ENCODE results near the gene RFX4.
A peak's percentile ranks its signal among the peaks of the same experiment; 100 is the strongest.
"Not testable (repeated sequence)": the region's sequence is repeated elsewhere in the genome, so short reads cannot be mapped to it uniquely, and the experiment has no call there.

Gene RFX4

DNA sequence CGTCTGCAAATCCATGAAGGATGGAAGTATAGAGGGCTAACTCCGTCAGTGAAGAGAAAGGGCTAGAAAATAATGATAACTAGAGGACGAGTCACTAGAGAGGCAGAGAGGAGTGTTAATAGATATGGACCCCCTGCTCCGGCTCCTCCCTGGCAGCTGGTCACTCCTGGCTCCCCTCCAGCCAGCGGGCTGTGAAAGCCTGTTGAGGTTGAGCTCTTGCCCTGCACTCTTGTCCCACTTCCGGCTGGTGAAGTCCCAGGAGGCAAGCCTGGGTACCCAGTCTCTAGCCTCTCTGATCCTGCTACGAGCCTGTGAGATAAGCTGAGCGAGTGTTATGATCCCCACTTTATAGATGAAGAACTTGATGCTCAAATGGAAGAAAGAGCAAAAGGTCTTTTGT, 90.3 kb downstream of the RFX4 start:
- DNase-seq: peak in 3 of 42 donors; percentile 24 to 48 (median 29)
- intact Hi-C loops (cut with DNase I): no loop called here

DNA sequence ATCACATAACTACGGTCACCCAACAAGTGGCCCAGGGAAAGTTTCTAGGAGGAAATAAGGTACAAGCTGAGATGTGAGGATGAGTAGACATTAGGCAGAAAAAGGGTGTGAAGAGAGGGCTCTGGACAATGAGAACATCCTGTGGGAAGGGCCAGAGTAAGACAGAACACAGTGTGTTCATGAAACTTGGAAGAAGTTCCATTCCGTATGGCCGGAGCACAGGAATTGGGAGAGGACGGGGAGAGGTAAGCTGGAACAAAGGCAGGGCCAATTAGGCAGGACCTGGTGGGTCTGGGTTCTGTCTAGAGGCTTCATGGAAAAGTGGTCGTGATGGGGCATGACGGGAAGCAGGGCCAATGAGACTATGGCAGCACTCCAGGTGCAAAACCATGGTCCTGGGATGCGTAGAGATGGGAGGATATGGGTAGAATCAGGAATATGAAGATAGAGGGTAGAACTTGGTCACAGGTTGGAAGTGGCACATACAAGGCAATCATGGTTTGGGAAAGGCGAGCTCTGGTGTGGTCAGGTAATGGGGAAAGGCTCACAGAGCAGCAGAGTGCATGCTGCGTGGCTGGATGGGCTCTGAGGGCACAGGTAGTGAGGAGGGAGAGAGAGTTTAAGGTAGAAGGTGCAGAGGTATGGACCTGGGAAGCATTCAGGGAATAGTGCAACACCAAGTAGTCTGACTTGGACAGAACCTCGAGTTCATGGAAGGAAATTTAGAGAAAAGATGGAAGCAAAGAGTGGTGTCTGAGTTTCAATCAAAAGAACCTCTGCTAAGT, 93.0 kb downstream of the RFX4 start:
- intact Hi-C loops (cut with DNase I): no loop called here
- DNase-seq: peak in 3 of 42 donors; percentile 0 to 26 (median 11)

DNA sequence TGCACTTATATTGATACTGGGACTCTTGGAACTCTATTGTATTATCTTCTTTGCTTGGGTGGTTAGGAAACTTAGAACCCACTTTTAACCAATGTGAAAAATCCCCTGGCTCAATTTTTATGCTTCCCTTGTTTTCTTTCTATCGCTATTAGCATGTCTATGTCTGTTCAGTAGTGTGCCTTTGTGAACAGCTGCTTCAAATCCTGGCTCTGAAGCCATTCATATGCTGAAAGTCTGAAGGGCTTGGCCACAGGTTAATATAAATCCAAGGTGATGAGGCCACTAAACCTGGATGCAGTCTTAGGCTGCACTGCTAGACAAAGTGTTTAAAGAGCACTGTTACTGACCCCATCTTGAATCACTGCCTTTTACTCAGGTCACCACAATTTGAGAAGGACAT, 96.8 kb downstream of the RFX4 start:
- intact Hi-C loops (cut with DNase I): no loop called here
- no peak for DNase-seq

DNA sequence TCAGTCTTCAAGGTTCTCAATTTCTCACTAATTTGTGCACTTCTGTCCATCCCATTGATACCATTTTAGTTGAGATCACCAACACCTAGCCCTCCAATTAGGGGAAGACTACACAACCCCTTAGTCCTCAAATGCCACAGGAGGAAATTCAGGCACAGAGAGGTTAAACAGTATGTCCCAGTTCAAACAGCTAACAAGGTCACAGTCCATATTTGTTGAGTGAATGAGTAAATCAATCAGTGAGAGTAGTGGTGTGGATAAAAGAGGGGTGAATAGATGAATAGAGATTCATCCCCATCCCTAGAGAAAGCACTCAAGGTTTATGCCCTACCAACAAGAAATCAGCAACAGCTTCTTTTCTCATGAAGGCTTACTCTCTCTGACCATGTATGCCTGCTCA, 97.5 kb downstream of the RFX4 start:
- no peak for DNase-seq
- intact Hi-C loops (cut with DNase I): no loop called here

DNA sequence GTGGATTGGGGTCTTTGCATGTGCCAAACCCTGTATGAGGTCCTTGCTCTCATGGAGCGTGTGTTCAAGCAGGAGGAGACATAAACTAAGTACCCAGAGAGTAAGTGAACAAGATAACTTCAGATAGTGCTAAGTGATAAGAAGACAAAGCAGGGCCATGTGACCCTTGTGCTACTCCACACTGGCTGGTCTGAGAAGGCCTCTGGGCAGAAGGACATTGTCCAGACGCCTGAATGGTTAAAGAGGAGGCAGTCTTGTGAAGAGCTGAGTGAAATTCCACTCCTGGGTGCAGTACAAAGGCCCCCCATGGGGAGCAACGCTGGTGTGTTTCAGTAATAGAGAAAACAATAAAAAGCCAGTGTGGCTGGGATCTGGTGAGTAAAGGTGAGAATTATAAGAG, 98.4 kb downstream of the RFX4 start:
- intact Hi-C loops (cut with DNase I): no loop called here
- DNase-seq: no peak

DNA sequence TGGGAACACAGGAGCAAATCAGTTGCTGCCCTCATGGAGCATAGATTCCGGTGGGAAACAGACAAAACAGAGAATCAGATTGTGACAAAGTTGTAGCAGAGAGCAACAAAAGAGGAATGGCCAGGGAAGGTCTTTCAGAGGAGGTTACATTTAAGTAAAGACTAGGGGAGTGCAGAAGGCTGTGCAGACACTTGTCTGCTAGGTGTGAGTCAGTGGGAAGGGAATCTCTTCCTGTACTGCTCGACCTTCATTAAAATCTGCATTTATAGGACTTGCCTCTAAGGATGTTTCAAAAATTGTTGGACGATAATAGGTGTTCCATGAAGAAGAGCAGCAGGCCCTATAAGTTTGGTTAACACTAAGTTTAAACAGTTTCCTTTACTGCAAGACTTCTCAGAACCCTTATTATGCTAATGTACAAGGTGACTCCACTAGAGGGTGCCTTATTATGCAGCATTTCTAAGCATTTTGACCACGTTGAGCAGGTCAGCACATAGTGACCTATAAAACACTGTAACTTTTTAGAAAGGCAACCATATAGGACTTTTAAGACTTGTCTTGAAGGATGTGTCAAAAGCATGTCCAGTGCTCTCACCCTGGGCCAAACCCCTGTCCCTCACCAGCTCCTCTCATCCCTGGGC, 99.9 kb downstream of the RFX4 start:
- DNase-seq: peak in 1 of 42 donors; percentile 0
- intact Hi-C loops (cut with DNase I): no loop called here

DNA sequence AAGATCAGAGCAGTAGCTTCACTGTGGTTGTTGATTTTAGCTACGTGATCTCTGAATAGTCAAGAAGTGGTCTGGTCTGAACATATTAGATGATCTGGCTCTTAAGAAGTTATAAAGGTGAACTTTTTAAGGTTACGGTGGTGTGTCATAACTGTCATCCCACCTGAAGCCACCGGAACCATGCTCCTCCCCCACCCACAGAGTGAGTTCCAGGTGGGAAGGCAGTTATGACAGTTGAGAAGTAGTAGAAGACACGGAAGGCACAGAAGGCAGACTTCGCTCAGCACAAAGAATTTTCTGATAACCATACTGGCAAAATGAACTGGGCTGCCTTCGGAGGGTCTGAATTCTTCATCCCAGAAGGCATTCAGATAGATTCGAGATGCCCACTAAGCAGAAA, 101.7 kb downstream of the RFX4 start:
- peak in 39 of 42 donors; percentile 23 to 86 (median 59) for DNase-seq
- intact Hi-C loops (cut with DNase I): no loop called here

DNA sequence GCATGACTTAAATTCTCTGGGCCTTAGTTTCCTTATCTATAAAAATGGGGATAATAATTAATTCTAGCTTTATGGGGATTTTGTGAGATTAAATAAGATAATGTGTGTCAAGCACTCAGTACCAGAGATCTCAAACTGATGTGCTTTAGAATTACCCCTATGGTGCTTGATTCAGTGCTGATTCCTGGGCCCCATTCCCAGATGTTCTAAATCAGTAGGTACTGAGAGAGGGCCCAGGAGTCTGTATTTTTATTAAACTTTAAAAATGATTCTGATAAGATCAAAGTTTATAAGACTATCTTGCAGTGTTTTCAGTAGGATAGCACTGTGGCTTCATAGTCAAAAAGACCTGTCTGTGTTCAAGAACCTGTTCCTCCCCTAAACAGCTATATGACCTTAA, 102.6 kb downstream of the RFX4 start:
- intact Hi-C loops (cut with DNase I): no loop called here
- no peak for DNase-seq

DNA sequence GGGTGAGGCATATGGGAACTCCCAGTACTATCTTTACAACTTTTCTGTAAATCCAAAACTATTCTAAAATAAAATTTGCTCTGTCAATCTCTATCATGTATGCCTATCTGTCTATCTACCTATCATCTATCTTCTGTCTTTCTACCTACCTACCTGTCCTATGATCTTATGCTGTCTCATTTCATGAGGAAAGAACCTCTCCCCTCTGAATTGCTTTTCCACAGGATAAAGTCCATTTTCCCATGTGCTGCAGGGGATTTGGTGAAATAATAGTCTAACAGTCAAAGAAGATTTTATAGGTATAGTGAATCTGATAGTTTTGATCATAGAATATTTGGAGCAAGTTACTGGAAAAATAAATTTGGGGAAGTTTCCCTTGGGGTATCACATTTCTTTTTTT, 104.9 kb downstream of the RFX4 start:
- intact Hi-C loops (cut with DNase I): no loop called here
- peak in 1 of 42 donors; percentile 0 for DNase-seq

DNA sequence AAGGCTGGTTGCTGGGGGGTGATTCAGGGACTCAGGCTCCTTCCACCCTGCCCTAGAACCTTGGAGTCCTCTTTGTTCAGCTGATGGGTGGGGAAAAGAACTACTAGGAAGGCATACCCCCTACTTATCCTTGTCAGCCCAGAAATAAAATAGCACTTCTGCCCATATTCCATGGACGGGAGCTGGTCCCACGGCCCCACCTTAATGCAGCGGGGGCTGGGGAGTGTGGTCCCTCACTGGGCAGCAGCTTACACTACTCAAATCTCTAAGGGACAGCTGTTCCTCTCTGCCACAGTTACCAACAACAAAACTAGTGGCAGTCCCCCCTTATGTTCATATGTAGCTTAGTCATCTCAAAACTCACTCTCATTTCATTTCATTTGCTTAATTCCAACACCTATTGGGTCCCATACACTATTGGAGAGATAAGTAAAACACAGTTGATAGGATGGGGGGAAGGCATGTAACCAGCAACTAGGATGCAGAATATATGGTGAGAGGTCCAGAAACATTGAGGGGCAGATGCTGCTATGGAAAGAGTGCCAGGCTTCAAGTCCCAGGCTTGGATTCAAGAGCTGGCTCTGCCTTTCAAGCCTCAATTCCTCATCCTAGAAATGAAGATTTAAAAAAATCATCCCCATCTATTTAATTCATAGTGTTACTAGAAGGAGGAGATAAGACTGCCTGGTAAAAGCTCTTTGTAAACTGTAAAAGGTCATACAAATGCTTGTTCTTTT, 107.9 kb downstream of the RFX4 start:
- peak in 1 of 42 donors; percentile 27 for DNase-seq
- intact Hi-C loops (cut with DNase I): no loop called here

DNA sequence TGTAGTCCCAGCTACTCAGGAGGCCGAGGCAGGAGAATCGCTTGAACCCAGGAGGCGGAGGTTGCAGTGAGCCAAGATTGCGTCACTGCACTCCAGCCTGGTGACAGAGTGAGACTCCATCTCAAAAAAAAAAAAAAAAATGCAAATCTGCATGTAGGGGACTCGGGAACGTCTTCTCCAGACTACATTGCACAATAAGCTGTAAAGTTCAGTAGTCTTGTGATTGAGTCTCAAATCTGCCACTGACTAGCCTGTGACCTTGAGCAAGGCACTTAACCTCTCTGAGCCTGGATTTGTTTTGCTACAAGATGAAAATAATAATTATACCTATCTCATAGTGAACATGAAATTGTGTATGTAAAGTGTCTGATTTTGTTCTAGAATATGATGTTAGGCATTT, 109.2 kb downstream of the RFX4 start:
- DNase-seq: peak in 1 of 42 donors; percentile 2
- intact Hi-C loops (cut with DNase I): not testable (repeated sequence)

DNA sequence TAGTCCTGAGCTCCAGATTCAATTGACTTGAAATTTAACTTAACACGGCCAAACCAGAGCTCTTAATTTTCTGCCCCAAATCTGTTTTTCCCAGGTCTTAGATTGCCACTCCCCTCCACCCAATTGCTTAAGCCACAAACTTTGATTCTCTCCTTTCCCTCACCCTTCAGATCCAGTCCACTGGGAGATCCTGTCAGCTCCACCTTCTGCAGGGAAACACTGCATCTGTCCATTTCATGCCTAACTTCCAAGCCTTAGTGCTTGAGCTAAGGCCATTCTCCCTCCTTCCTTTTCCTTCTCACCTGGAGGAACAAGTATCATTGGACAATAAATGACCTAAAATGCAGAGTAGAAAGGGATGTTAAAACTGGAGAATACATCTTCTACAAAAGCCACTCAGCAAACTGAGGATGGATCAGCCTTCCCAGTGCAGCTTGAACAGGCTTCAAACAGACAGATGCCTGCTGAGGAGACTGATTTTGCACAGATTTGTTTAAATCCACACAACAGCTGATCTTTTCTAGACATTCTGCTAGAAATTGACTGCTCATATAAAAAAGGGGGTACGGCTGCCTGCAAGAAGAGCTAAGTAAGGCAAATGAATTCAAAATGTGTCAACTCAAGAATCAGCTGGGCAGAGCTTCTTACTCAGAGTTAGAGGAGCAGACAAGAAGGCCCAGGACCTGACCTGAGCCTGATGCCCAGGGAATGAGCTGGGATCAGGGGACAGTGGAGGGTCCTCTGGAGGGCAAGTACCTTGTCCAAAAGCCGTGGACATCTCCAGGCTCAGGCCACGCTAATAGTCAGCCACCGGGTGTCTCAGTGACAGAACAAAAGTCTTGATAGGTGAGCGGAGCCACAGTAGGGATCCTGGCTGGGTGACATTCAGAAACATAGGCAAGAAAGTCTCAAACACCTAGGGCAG, 110.4 kb downstream of the RFX4 start:
- intact Hi-C loops (cut with DNase I): no loop called here
- DNase-seq: peak in 6 of 42 donors; percentile 3 to 44 (median 40)

DNA sequence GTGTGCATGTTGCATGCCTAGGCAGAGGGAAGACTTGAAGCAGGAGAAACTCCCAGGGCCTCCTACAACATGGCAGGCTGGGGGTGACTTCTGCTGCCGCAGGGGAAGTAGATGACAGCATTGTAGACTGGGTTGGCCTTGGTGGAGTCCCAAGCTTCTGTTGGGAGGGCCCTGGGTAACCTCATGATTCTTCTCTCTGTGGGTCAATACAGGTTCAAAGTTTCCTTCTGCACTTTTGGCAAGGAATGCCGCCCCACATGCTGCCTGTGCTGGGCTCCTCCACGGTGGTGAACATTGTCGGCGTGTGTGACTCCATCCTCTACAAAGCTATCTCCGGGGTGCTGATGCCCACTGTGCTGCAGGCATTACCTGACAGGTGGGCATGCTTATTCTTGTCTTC, 113.3 kb downstream of the RFX4 start:
- intact Hi-C loops (cut with DNase I): no loop called here
- DNase-seq: no peak

DNA sequence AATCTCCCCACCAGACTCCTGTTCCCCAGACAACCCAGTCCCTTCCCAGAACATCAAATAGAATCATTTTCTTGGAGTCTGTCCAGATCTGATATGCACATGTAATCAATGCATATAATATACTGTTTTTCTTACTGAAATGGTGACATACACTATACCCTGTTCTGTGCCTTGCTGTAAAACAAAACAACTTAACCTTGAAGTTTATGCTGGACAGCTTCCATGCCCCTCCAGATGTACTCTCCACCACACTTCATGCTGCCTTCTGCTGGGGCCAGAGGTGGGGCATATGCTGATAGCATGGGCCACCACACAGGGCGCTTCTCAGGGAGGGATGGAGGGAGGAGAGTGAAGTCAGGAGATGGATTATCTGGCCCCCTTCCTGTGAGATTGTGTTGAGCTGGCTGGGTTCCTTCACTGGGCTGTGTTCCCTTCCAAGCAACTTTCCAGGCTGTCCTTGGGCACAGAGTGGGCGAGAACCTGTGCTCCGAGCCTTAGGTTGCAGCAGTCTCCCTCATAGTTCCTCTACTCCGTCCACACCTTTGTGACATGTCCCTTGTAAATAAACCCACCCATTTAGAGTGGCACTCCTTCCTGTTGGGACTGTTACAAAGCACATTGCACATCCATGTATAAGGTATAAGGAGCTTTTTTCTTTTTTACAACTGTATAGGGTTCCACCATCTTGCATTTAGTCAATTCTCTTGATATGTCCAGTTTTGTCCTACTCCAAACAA, 114.0 kb downstream of the RFX4 start:
- no peak for DNase-seq

DNA sequence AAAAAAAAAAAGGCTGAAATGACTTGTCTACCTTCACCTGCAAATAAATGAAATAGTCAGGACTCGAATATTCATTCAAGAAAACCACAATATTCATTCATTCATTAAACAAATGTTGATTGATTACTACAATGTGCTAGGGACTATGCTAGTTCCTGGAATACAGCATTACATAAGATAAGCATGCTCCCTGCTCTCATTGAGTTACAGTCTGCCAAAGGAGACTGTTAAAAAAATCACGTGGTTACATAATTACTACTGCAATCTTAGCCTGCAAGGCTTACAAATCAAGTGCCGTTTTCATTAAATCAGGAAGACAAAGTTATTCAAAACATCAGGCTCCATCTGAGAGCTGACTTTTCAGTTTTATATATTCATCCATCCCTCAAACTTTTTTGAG, 121.3 kb downstream of the RFX4 start:
- DNase-seq: peak in 2 of 42 donors; percentile 7 to 32
- intact Hi-C loops (cut with DNase I): no loop called here

More for the DNA sequence above, 114.0 kb downstream of the RFX4 start:
- intact Hi-C loops (cut with DNase I): no loop called here

DNA sequence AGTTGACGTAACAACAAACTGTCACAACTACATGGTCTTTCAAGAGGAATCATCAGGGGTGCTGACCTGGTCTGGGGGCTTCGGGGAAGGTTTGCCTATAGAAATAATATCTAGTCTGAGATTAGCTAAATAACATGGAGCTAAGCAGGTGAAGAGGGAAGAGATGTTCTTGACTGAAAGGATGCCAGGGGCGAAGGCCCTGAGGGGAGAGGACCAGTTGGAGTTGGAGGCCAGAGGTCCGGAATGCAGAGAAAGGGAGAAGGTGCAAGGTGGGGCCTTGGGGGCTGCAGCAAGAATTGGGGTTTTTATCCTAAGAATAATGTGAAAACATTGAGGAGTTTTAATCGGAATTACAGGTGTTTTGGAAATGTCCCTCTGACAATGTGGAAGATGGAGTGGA, 123.2 kb downstream of the RFX4 start:
- peak in 2 of 42 donors; percentile 24 to 32 for DNase-seq
- intact Hi-C loops (cut with DNase I): no loop called here

DNA sequence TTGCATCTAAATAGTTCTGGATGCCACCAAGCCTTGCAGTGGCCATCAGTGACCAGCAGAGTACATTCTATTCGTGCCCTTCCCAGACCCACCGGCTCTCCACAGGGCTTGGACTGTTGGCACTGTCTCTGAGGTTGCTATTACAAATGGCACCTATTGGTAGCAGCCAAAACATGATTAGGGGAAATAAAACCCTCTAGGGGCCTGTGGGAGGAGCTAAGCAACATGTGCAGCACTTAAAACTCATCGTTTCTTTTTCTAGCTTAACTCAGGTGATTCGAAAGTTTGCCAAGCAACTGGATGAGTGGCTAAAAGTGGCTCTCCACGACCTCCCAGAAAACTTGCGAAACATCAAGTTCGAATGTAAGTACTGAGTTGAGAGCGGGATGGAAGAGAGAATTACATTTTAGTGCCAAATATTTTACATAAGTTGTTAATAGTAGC, 126.3 kb downstream of the RFX4 start:
- DNase-seq: peak in 2 of 42 donors; percentile 13 to 34
- intact Hi-C loops (cut with DNase I): no loop called here
